Cardiac septum (tissue), 1 donor: ENCODE measurements around the gene TNP1. TPM values are rescaled to one million over a fixed set of nuclear protein-coding genes. Genes with fewer than 3 reads are reported as not detected.

Experiments used
- DNase-seq: peaks from one replicate; pipeline ENCODE4 v3.0.0-alpha.2; 2020; ENCODE audit warnings: low spot score
- intact Hi-C: fragments of 100-400 bp; cut with DNase I; formaldehyde crosslinking; loops from one replicate; pipeline ENCODE4 v1.14.0; 2022
- total RNA-seq: library from RNA; stranded (reverse); fragmentation: NEBNext Ultra II Directional; extraction: Animal tissue kit (Norgen Biotek cat#: 25700); gene quantifications from one replicate; pipeline ENCODE4 v1.2.1, GENCODE V29; 2021
- donor health status: DM: no; HTN: no; CAD: no.

The TNP1 gene
- total RNA-seq, 1 donor from 2014 or later, result not detected

- DNase-seq, result no peak
- intact Hi-C loops, result no loop called here
Measured at GRCh38 chr2:216878072-216878471, 18.2 kb upstream of the TNP1 start.

GRCh38 chr2:216877085-216877484 lies 17.2 kb upstream of the TNP1 start:
- intact Hi-C loops, result no loop called here
- no peak for DNase-seq

GRCh38 chr2:216875862-216876261 lies 16.0 kb upstream of the TNP1 start:
- intact Hi-C loops, result no loop called here
- no peak for DNase-seq

GRCh38 chr2:216873573-216873972 lies 13.7 kb upstream of the TNP1 start:
- DNase-seq, result no peak
- intact Hi-C loops, result no loop called here

GRCh38 chr2:216872624-216873023 lies 12.8 kb upstream of the TNP1 start:
- intact Hi-C loops, result no loop called here
- no peak for DNase-seq

- intact Hi-C loops, result no loop called here
- DNase-seq, result no peak
Measured at GRCh38 chr2:216872040-216872439, 12.2 kb upstream of the TNP1 start.

GRCh38 chr2:216871333-216871934 lies 11.6 kb upstream of the TNP1 start:
- no peak for DNase-seq
- intact Hi-C loops, result no loop called here

- intact Hi-C loops, result no loop called here
- DNase-seq, result no peak
Measured at GRCh38 chr2:216870508-216871332, 10.9 kb upstream of the TNP1 start.

- no peak for DNase-seq
- intact Hi-C loops, result no loop called here
Measured at GRCh38 chr2:216866515-216867095, 6.7 kb upstream of the TNP1 start.

- DNase-seq, result no peak
- intact Hi-C loops, result no loop called here
Measured at GRCh38 chr2:216865658-216866057, 5.8 kb upstream of the TNP1 start.

- no peak for DNase-seq
- intact Hi-C loops, result no loop called here
Measured at GRCh38 chr2:216863946-216864345, 4.1 kb upstream of the TNP1 start.

GRCh38 chr2:216862628-216863398 lies 2.9 kb upstream of the TNP1 start:
- intact Hi-C loops, result no loop called here
- DNase-seq, result no peak

- intact Hi-C loops, result no loop called here
- DNase-seq, result no peak
Measured at GRCh38 chr2:216860426-216861137, 718 bp upstream of the TNP1 start.

GRCh38 chr2:216858312-216858711 lies 1.6 kb downstream of the TNP1 start:
- no peak for DNase-seq
- intact Hi-C loops, result no loop called here

- intact Hi-C loops, result no loop called here
- DNase-seq, result no peak
Measured at GRCh38 chr2:216857131-216857550, 2.7 kb downstream of the TNP1 start.

- DNase-seq, result no peak
- intact Hi-C loops, result no loop called here
Measured at GRCh38 chr2:216856406-216857065, 3.3 kb downstream of the TNP1 start.

GRCh38 chr2:216855605-216856004 lies 4.3 kb downstream of the TNP1 start:
- DNase-seq, result no peak
- intact Hi-C loops, result no loop called here

GRCh38 chr2:216855079-216855478 lies 4.8 kb downstream of the TNP1 start:
- no peak for DNase-seq
- intact Hi-C loops, result no loop called here

- intact Hi-C loops, result no loop called here
- DNase-seq, result no peak
Measured at GRCh38 chr2:216851486-216852090, 8.3 kb downstream of the TNP1 start.
